Osteoblast (primary cell): ENCODE measurements around the gene PTP4A2. TPM values are rescaled to one million over a fixed set of nuclear protein-coding genes. Genes with fewer than 3 reads are reported as not detected.

Source experiments
- DNase-seq: peaks from one replicate; pipeline ENCODE4 v3.0.0; 2011; ENCODE audit warnings: low spot score, mixed read lengths; ENCODE audit not compliant: insufficient read length; ENCODE audit errors: missing footprints
- H2AFZ ChIP-seq: 2 replicates; pipeline ENCODE4 v1.6.0; 2011; ENCODE audit warnings: mild to moderate bottlenecking, low read length
- H3K27ac ChIP-seq: 2 replicates; pipeline ENCODE4 v1.5.1; 2011; ENCODE audit warnings: mild to moderate bottlenecking, low read depth, low read length, moderate library complexity
- H3K27me3 ChIP-seq: 2 replicates; pipeline ENCODE4 v1.6.0; 2012; ENCODE audit warnings: mild to moderate bottlenecking, control low read depth, inconsistent platforms, low read length, moderate library complexity; ENCODE audit not compliant: insufficient read depth
- H3K36me3 ChIP-seq: 2 replicates; pipeline ENCODE4 v1.5.1; 2011; ENCODE audit warnings: mild to moderate bottlenecking, low read length, control low read depth, moderate library complexity; ENCODE audit not compliant: insufficient read depth
- H3K4me1 ChIP-seq: 2 replicates; pipeline ENCODE4 v1.5.1; 2011; ENCODE audit warnings: mild to moderate bottlenecking, low read length, control low read depth, moderate library complexity; ENCODE audit not compliant: insufficient read depth
- H3K4me2 ChIP-seq: 2 replicates; pipeline ENCODE4 v1.6.0; 2011; ENCODE audit warnings: mild to moderate bottlenecking, low read length; ENCODE audit not compliant: insufficient read depth
- H3K4me3 ChIP-seq: fragments of 200-600 bp; sonication (generic); 3 replicates; pipeline ENCODE4 v1.5.1; 2012; ENCODE audit warnings: mild to moderate bottlenecking, low read length, inconsistent platforms; ENCODE audit not compliant: insufficient read depth
- H3K79me2 ChIP-seq: 2 replicates; pipeline ENCODE4 v1.6.0; 2012; ENCODE audit warnings: mild to moderate bottlenecking, low read length, control low read depth, inconsistent platforms; ENCODE audit not compliant: insufficient read depth
- H3K9me3 ChIP-seq: 2 replicates; pipeline ENCODE4 v1.5.1; 2011; ENCODE audit warnings: low read depth, low read length, control low read depth
- H4K20me1 ChIP-seq: 2 replicates; pipeline ENCODE4 v1.6.0; 2012; ENCODE audit warnings: mild to moderate bottlenecking, low read length, control low read depth; ENCODE audit not compliant: insufficient read depth
- CTCF ChIP-seq: IDR thresholded peaks from 2 replicates; pipeline ENCODE4 v1.5.1; 2011; ENCODE audit warnings: mild to moderate bottlenecking, low read depth, low read length, moderate library complexity; ENCODE audit errors: extremely low read depth
- total RNA-seq: library from RNA; depleted of rRNA; stranded (reverse); fragments of >200 nt; gene quantifications from 2 replicates; pipeline ENCODE4 v1.2.3, GENCODE V29; 2012

The PTP4A2 gene
- total RNA-seq, 1 donor, result 539 TPM

DNA sequence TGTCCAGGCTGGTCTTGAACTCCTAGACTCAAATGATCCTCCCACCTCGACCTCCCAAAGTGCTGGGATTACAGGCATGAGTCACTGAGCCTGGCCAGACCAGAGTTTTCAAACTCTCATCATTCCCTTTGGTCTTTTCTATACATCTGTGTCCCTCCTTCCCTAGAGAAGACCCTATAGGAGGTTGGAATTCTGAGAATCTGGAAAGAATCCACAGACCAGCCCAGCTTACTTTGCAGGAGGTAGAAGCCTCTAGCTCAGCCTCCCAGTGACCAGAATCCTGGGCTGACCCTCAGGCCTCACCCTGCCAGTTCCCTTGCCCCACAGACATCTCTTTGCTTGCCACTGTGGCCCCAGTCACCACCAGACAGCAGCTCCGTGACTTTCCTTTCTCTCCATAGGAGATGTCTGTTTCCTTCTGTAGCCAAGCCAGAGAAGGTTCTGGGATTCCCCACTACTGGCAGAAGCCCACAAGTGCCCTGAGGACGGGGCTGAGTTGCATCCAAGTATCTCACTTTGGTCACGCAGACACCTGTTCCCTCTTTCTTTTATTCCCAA, 40.8 kb upstream of the PTP4A2 start:
- Histone ChIP-seq H3K4me1 (peaks cover 11% of the 10 kb centered on the region), H3K4me3 (no peak overlapping the region), H3K27me3 (no peaks in the 10 kb centered on the region), H3K27ac (no peak overlapping the region), H4K20me1 (no peaks in the 10 kb centered on the region), H3K36me3 (no peaks in the 10 kb centered on the region), H3K79me2 (no peaks in the 10 kb centered on the region), H2AFZ (no peak overlapping the region), H3K4me2 (no peak overlapping the region), H3K9me3 (no peaks in the 10 kb centered on the region)
- DNase-seq, result peak; percentile 52
- no peak for TF ChIP-seq CTCF

DNA sequence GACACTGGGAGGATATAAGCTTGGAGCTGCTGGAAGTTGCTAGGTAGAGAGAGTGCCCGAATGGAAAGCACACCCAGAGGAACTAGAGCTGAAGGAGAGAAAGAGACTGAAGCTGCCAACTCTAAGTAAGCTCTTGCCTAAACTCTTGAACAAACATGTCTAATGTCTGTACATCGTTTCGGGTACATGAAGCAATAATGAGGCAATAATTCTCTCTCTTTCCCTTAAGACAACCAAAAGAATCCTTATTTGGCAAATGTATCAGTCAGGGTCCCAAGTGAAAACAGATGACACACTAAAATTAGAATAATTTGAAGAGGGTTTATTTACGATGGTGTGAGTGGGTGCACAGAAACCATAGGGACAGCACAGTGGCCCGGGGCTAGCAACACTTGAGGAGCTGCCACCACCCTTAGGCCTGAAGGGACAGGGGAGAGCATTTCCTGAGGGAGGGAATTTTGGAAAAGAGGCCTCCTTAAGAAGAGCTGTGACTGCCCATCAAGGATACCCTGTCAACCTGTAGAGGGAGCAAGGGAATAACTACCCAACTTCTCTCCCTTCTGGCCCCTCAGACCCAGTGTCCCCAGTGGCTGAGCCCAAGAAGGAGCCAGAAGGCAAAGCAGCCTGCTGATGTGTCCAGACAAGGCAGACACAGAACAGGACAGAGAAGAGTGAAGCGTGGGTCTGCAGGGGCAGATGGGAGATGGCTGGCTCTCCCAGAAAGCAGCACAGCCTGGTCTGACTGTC, 39.4 kb upstream of the PTP4A2 start:
- peak; percentile 86 for DNase-seq
- peak overlapping the region; percentile 12 for H3K4me2 ChIP-seq

DNA sequence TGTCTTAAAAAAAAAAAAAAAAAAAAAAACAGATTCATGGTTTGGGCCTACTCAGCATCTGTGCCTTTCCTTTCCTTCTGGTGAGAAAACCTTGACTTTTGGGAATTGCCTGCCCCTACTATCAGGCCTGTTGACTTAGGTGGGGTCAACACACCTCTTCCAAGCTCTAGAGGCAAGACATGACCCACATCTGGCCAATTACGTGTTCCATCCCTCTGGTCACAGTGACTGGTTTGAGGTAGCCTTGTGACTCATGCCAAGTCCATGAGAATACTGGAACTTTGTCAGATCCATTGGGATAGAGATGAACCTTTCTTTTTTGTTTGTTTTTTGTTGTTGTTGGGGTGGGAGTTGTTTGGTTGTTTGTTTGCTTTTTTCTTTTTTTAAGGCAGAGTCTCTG, 38.2 kb upstream of the PTP4A2 start:
- H3K36me3 ChIP-seq, result no peaks in the 10 kb centered on the region
- H3K4me2 ChIP-seq, result no peak overlapping the region
- DNase-seq, result peak; percentile 86
- H4K20me1 ChIP-seq, result no peaks in the 10 kb centered on the region
- no peak for TF ChIP-seq CTCF
- H2AFZ ChIP-seq, result no peak overlapping the region
- no peaks in the 10 kb centered on the region for H3K79me2 ChIP-seq
- H3K27ac ChIP-seq, result no peak overlapping the region
- no peaks in the 10 kb centered on the region for H3K9me3 ChIP-seq
- peaks cover 11% of the 10 kb centered on the region for H3K4me1 ChIP-seq
- no peak overlapping the region for H3K4me3 ChIP-seq
- no peaks in the 10 kb centered on the region for H3K27me3 ChIP-seq

More for the DNA sequence above, 39.4 kb upstream of the PTP4A2 start:
- peak; percentile 48 for TF ChIP-seq CTCF
- no peaks in the 10 kb centered on the region for H3K9me3 ChIP-seq
- H3K79me2 ChIP-seq, result no peaks in the 10 kb centered on the region
- peak overlapping the region; percentile 85 for H2AFZ ChIP-seq
- H3K4me3 ChIP-seq, result no peak overlapping the region
- no peaks in the 10 kb centered on the region for H3K36me3 ChIP-seq
- no peaks in the 10 kb centered on the region for H4K20me1 ChIP-seq
- peaks cover 11% of the 10 kb centered on the region for H3K4me1 ChIP-seq
- H3K27ac ChIP-seq, result peak overlapping the region; percentile 5
- H3K27me3 ChIP-seq, result no peaks in the 10 kb centered on the region

- Histone ChIP-seq H3K27ac (no peak overlapping the region), H3K79me2 (no peaks in the 10 kb centered on the region), H3K9me3 (no peaks in the 10 kb centered on the region), H3K4me1 (no peaks in the 10 kb centered on the region), H3K36me3 (no peaks in the 10 kb centered on the region), H3K4me2 (no peak overlapping the region), H2AFZ (no peak overlapping the region), H4K20me1 (no peaks in the 10 kb centered on the region), H3K4me3 (no peak overlapping the region), H3K27me3 (no peaks in the 10 kb centered on the region)
- TF ChIP-seq CTCF, result no peak
- DNase-seq, result no peak
These were observed 32.7 kb upstream of the PTP4A2 start for GRCh38 chr1:31970873-31971272.
